ENCODE measurements around the gene SRSF12. TPM values are rescaled to one million over a fixed set of nuclear protein-coding genes. Genes with fewer than 3 reads are reported as not detected.
A peak's percentile ranks its signal among the peaks of the same experiment; 100 is the strongest.
"Not testable (repeated sequence)": the region's sequence is repeated elsewhere in the genome, so short reads cannot be mapped to it uniquely, and the experiment has no call there.

SRSF12 gene
- total and polyA plus RNA-seq, 4 donors: 12.1 to 28.2 (median 27.2) TPM

- Histone ChIP-seq H3K4me1 (ENCODE audit: control insufficient read depth, insufficient read depth, low read length) (no peaks in the 10 kb centered on the region), H3K27ac (ENCODE audit: low read depth, low read length) (no peak overlapping the region), H3K36me3 (ENCODE audit: control insufficient read depth, insufficient read depth, low read length) (no peaks in the 10 kb centered on the region), H3K27me3 (ENCODE audit: control insufficient read depth, insufficient read depth, low read length) (no peaks in the 10 kb centered on the region), H3K4me3 (ENCODE audit: low read depth, low read length) (no peak overlapping the region), H3K9me3 (ENCODE audit: control insufficient read depth, insufficient read depth, low read length) (peaks cover 2% of the 10 kb centered on the region)
- WGBS (ENCODE audit: insufficient coverage): no CpG with 5 or more reads among the region's 2 CpGs
- no peak for DNase-seq (ENCODE audit: low read depth in 4 of 6, low spot score in 6 of 6)
Observed at GRCh38 chr6:89132057-89132456, 14.2 kb upstream of the SRSF12 start.

GRCh38 chr6:89131599-89131998 lies 13.7 kb upstream of the SRSF12 start:
- no peak overlapping the region for H3K27ac ChIP-seq (ENCODE audit: low read depth, low read length)
- no peaks in the 10 kb centered on the region for H3K27me3 ChIP-seq (ENCODE audit: control insufficient read depth, insufficient read depth, low read length)
- no peaks in the 10 kb centered on the region for H3K4me1 ChIP-seq (ENCODE audit: control insufficient read depth, insufficient read depth, low read length)
- H3K4me3 ChIP-seq (ENCODE audit: low read depth, low read length): no peak overlapping the region
- WGBS (ENCODE audit: insufficient coverage): 100% methylated on average over 2 of the region's 3 CpGs
- peaks cover 2% of the 10 kb centered on the region for H3K9me3 ChIP-seq (ENCODE audit: control insufficient read depth, insufficient read depth, low read length)
- no peak for DNase-seq (ENCODE audit: low read depth in 4 of 6, low spot score in 6 of 6)
- no peaks in the 10 kb centered on the region for H3K36me3 ChIP-seq (ENCODE audit: control insufficient read depth, insufficient read depth, low read length)

DNA sequence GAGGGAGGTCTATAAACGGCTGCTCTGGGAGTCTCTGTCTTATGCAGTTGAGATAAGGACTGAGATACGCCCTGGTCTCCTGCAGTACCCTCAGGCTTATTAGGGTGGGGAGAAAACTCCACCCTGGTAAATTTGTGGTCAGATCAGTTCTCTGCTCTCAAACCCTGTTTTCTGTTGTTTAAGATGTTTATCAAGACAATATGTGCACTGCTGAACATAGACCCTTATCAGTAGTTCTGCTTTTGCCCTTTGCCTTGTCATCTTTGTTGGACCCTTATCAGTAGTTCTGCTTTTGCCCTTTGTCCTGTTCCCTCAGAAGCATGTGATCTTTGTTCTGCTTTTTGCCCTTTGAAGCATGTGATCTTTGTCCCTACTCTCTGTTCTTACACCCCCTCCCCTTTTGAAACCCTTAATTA lies 10.4 kb upstream of the SRSF12 start:
- not testable (repeated sequence) for H3K4me1 ChIP-seq (ENCODE audit: control insufficient read depth, insufficient read depth, low read length); H3K9me3 ChIP-seq (ENCODE audit: control insufficient read depth, insufficient read depth, low read length); H3K36me3 ChIP-seq (ENCODE audit: control insufficient read depth, insufficient read depth, low read length); H3K4me3 ChIP-seq (ENCODE audit: low read depth, low read length); H3K27ac ChIP-seq (ENCODE audit: low read depth, low read length); H3K27me3 ChIP-seq (ENCODE audit: control insufficient read depth, insufficient read depth, low read length); DNase-seq (ENCODE audit: low read depth in 4 of 6, low spot score in 6 of 6)
- 100% methylated on average over 2 of the region's 2 CpGs for WGBS (ENCODE audit: insufficient coverage)

- H3K4me1 ChIP-seq (ENCODE audit: control insufficient read depth, insufficient read depth, low read length): peaks cover 10% of the 10 kb centered on the region
- H3K9me3 ChIP-seq (ENCODE audit: control insufficient read depth, insufficient read depth, low read length): peaks cover 2% of the 10 kb centered on the region
- DNase-seq (ENCODE audit: low read depth in 4 of 6, low spot score in 6 of 6): peak in 2 of 6 donors; percentile 51 to 77
- H3K4me3 ChIP-seq (ENCODE audit: low read depth, low read length): no peak overlapping the region
- no peaks in the 10 kb centered on the region for H3K36me3 ChIP-seq (ENCODE audit: control insufficient read depth, insufficient read depth, low read length)
- H3K27me3 ChIP-seq (ENCODE audit: control insufficient read depth, insufficient read depth, low read length): no peaks in the 10 kb centered on the region
- H3K27ac ChIP-seq (ENCODE audit: low read depth, low read length): no peak overlapping the region
Observed at GRCh38 chr6:89122625-89123024, 4.8 kb upstream of the SRSF12 start.

DNA sequence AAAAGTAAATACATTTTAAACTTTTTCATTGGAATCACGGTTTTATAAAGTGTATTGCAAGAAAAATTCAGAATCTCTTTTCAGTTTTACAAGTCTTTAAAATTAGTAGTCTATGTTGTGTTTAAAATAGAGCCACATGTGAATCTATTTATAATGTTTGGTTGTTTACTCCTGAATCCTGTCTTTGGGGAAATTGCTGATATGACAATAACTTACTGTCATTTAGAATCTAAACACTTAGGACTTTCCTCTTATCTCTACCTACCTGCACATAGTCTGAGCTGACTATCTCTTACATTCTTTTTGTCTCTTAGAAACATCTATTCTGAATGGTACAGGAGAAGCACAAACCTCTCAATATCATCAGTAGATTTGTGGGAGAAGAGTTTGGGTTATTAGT lies 4.1 kb upstream of the SRSF12 start:
- DNase-seq (ENCODE audit: low read depth in 4 of 6, low spot score in 6 of 6): no peak
- Histone ChIP-seq H3K27ac (ENCODE audit: low read depth, low read length) (no peak overlapping the region), H3K36me3 (ENCODE audit: control insufficient read depth, insufficient read depth, low read length) (no peaks in the 10 kb centered on the region), H3K4me1 (ENCODE audit: control insufficient read depth, insufficient read depth, low read length) (peaks cover 10% of the 10 kb centered on the region), H3K4me3 (ENCODE audit: low read depth, low read length) (no peak overlapping the region), H3K9me3 (ENCODE audit: control insufficient read depth, insufficient read depth, low read length) (no peaks in the 10 kb centered on the region), H3K27me3 (ENCODE audit: control insufficient read depth, insufficient read depth, low read length) (no peaks in the 10 kb centered on the region)
- WGBS (ENCODE audit: insufficient coverage): no CpG with 5 or more reads among the region's 1 CpG

GRCh38 chr6:89120371-89120770 lies 2.5 kb upstream of the SRSF12 start:
- no peaks in the 10 kb centered on the region for H3K27me3 ChIP-seq (ENCODE audit: control insufficient read depth, insufficient read depth, low read length)
- H3K27ac ChIP-seq (ENCODE audit: low read depth, low read length): no peak overlapping the region
- H3K4me1 ChIP-seq (ENCODE audit: control insufficient read depth, insufficient read depth, low read length): peaks cover 15% of the 10 kb centered on the region
- no peak overlapping the region for H3K4me3 ChIP-seq (ENCODE audit: low read depth, low read length)
- no peak for DNase-seq (ENCODE audit: low read depth in 4 of 6, low spot score in 6 of 6)
- H3K36me3 ChIP-seq (ENCODE audit: control insufficient read depth, insufficient read depth, low read length): no peaks in the 10 kb centered on the region
- WGBS (ENCODE audit: insufficient coverage): 100% methylated on average over 1 of the region's 4 CpGs
- H3K9me3 ChIP-seq (ENCODE audit: control insufficient read depth, insufficient read depth, low read length): no peaks in the 10 kb centered on the region

DNA sequence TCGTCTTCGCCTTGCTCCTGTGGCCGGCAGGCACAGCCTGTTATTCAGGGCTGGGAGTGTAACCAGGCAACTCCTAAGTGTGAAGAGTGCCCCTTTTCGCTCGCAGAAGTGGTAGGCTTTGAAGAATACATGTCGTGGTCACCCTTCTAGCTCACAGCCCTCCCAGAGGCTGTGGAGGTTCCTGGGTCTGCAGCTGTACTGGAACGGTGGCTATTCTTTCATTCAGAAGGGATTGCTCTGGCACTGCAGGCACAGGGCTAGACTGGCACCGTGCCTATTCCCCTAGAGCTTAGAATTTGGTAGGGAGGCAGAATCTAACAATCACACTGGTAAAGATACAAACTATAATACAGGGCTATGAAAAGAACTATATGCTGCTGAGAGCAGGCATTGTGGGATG lies 1.1 kb upstream of the SRSF12 start:
- peaks cover 15% of the 10 kb centered on the region for H3K4me1 ChIP-seq (ENCODE audit: control insufficient read depth, insufficient read depth, low read length)
- H3K9me3 ChIP-seq (ENCODE audit: control insufficient read depth, insufficient read depth, low read length): no peaks in the 10 kb centered on the region
- no peaks in the 10 kb centered on the region for H3K27me3 ChIP-seq (ENCODE audit: control insufficient read depth, insufficient read depth, low read length)
- no peak overlapping the region for H3K27ac ChIP-seq (ENCODE audit: low read depth, low read length)
- no peak overlapping the region for H3K4me3 ChIP-seq (ENCODE audit: low read depth, low read length)
- no peaks in the 10 kb centered on the region for H3K36me3 ChIP-seq (ENCODE audit: control insufficient read depth, insufficient read depth, low read length)
- 40% methylated on average over 4 of the region's 8 CpGs for WGBS (ENCODE audit: insufficient coverage)
- peak in 2 of 6 donors; percentile 3 to 44 for DNase-seq (ENCODE audit: low read depth in 4 of 6, low spot score in 6 of 6)

- Histone ChIP-seq H3K9me3 (ENCODE audit: control insufficient read depth, insufficient read depth, low read length) (no peaks in the 10 kb centered on the region), H3K4me3 (ENCODE audit: low read depth, low read length) (peak overlapping the region; percentile 65), H3K27ac (ENCODE audit: low read depth, low read length) (no peak overlapping the region), H3K36me3 (ENCODE audit: control insufficient read depth, insufficient read depth, low read length) (peaks cover 3% of the 10 kb centered on the region), H3K27me3 (ENCODE audit: control insufficient read depth, insufficient read depth, low read length) (no peaks in the 10 kb centered on the region), H3K4me1 (ENCODE audit: control insufficient read depth, insufficient read depth, low read length) (peaks cover 15% of the 10 kb centered on the region)
- WGBS (ENCODE audit: insufficient coverage): no CpG with 5 or more reads among the region's 6 CpGs
- no peak for DNase-seq (ENCODE audit: low read depth in 4 of 6, low spot score in 6 of 6)
Observed at GRCh38 chr6:89116702-89117101, 1.2 kb downstream of the SRSF12 start.

DNA sequence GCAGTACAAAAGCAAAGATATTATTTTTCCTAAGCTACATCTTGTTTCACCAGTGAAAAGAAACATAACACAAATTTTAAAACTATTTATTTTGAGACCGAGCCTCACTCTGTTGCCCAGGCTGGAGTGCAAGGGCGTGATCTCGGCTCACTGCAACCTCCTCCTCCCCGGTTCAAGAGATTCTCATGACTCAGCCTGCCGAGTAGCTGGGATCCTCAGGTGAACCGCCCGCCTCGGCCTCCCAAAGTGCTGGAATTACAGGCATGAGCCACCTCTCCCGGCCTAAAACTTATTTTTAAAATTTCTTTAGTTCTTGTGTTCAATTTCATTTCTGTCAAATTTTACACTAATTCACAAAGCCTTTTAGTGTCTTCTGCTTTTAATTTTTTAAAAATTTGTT lies 5.9 kb downstream of the SRSF12 start:
- H3K4me3 ChIP-seq (ENCODE audit: low read depth, low read length): no peak overlapping the region
- peaks cover 5% of the 10 kb centered on the region for H3K4me1 ChIP-seq (ENCODE audit: control insufficient read depth, insufficient read depth, low read length)
- H3K27me3 ChIP-seq (ENCODE audit: control insufficient read depth, insufficient read depth, low read length): no peaks in the 10 kb centered on the region
- H3K27ac ChIP-seq (ENCODE audit: low read depth, low read length): no peak overlapping the region
- WGBS (ENCODE audit: insufficient coverage): 99% methylated on average over 8 of the region's 9 CpGs
- H3K9me3 ChIP-seq (ENCODE audit: control insufficient read depth, insufficient read depth, low read length): no peaks in the 10 kb centered on the region
- peaks cover 3% of the 10 kb centered on the region for H3K36me3 ChIP-seq (ENCODE audit: control insufficient read depth, insufficient read depth, low read length)
- no peak for DNase-seq (ENCODE audit: low read depth in 4 of 6, low spot score in 6 of 6)

DNA sequence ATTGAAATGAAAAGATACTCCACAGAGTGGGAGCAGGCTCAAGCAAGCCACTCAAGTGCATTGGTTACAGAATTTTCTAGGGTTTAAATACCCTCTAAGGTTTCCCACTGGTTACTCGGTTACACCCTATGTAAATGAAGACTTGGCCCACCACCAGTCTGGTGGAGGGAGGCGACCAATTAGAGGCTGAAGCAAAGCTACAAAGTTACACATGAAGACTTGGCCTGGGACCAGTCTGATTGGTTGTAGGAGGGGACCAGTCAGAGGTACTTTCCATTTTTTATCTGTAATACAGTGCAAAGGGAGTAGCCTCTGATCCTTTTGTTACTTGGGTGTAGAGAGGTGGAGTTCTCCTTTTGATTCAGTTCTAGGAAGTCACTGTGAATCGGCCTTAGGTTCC lies 7.6 kb downstream of the SRSF12 start:
- no peaks in the 10 kb centered on the region for H3K4me1 ChIP-seq (ENCODE audit: control insufficient read depth, insufficient read depth, low read length)
- H3K36me3 ChIP-seq (ENCODE audit: control insufficient read depth, insufficient read depth, low read length): peaks cover 3% of the 10 kb centered on the region
- H3K4me3 ChIP-seq (ENCODE audit: low read depth, low read length): no peak overlapping the region
- no peaks in the 10 kb centered on the region for H3K9me3 ChIP-seq (ENCODE audit: control insufficient read depth, insufficient read depth, low read length)
- H3K27ac ChIP-seq (ENCODE audit: low read depth, low read length): no peak overlapping the region
- no peaks in the 10 kb centered on the region for H3K27me3 ChIP-seq (ENCODE audit: control insufficient read depth, insufficient read depth, low read length)
- 100% methylated on average over 1 of the region's 3 CpGs for WGBS (ENCODE audit: insufficient coverage)
- no peak for DNase-seq (ENCODE audit: low read depth in 4 of 6, low spot score in 6 of 6)
